Transverse colon (tissue), 4 donors: ENCODE results near the gene FAM13C. TPM values are rescaled to one million over a fixed set of nuclear protein-coding genes. Genes with fewer than 3 reads are reported as not detected.

Experiments
- DNase-seq: peaks from one replicate; pipeline ENCODE4 v3.0.0-alpha.2; 2019
- H3K27ac ChIP-seq, 4 donors: fragments of 200-600 bp; sonication (generic); 2 replicates each; pipeline ENCODE4 v1.5.1; 2016 to 2018; ENCODE audit warnings: inconsistent platforms in 4 of 4
- H3K27me3 ChIP-seq: fragments of 200-600 bp; sonication (generic); 2 replicates; pipeline ENCODE4 v1.5.1; 2017; ENCODE audit warnings: inconsistent platforms
- H3K36me3 ChIP-seq, 4 donors: fragments of 200-600 bp; sonication (generic); 2 replicates each; pipeline ENCODE4 v1.5.1; 2017 to 2019; ENCODE audit warnings: inconsistent platforms in 4 of 4
- H3K4me1 ChIP-seq, 4 donors: fragments of 200-600 bp; sonication (generic); 2 replicates each; pipeline ENCODE4 v1.5.1; 2017 to 2020; ENCODE audit warnings: inconsistent platforms in 4 of 4
- H3K4me3 ChIP-seq, 4 donors: fragments of 200-600 bp; sonication (generic); 1 replicate in 1 of 4; 2 replicates in 3 of 4; pipeline versions ENCODE4 v1.5.1 to v1.6.1; 2017 to 2019; ENCODE audit warnings: inconsistent platforms in 4 of 4
- H3K9me3 ChIP-seq, 2 donors: fragments of 200-600 bp; sonication (generic); 2 replicates each; pipeline ENCODE4 v1.5.1; 2017 to 2019; ENCODE audit warnings: inconsistent platforms in 2 of 2
- EP300 ChIP-seq: sonication (generic); formaldehyde crosslinking; IDR thresholded peaks from one replicate; pipeline ENCODE4 v1.6.1; 2017; ENCODE audit warnings: antibody characterized with exemption, low read depth
- POLR2A ChIP-seq: fragments of 450-650 bp; IDR thresholded peaks from one replicate; pipeline ENCODE4 v1.6.1; 2016; ENCODE audit warnings: antibody characterized with exemption, mild to moderate bottlenecking, moderate library complexity
- POLR2AphosphoS5 ChIP-seq, 3 donors: sonication (generic); formaldehyde crosslinking; IDR thresholded peaks; one replicate each; pipeline ENCODE4 v1.6.1; 2016; ENCODE audit warnings: antibody characterized with exemption in 3 of 3
- WGBS, 2 donors: methylation state at CpG; one replicate each; pipeline ENCODE4 v1.1.5; 2018; ENCODE audit warnings: low coverage in 1 of 2; 5-methylcytosine and 5-hydroxymethylcytosine counted together
- in situ Hi-C, 4 donors: fragments of 200-750 bp; cut with MboI; loops; one replicate each; pipeline versions ENCODE4 v1.15.0 to v1.15.1; 2017; ENCODE audit warnings: low sequenced_read_pairs in 3 of 4, low pct_ligation_motif_present in 1 of 4, low pct_unique_long_range_greater_than_20kb in 1 of 4
- intact Hi-C: fragments of 100-400 bp; cut with DNase I; formaldehyde crosslinking; loops from one replicate; pipeline ENCODE4 v1.15.1; 2023; ENCODE audit warnings: low total_unique reads
- total RNA-seq, 4 donors: library from RNA; depleted of rRNA; stranded (reverse); fragments of >200 nt; gene quantifications; one replicate each; pipeline ENCODE4 v1.1.0, GENCODE V29; 2016
- TF ChIP-seq, protein P1 (sequence below), 5 experiments: fragments of 200-600 bp in 3 of 5; fragments of 450-650 bp in 2 of 5; sonication (generic) in 3 of 5; IDR thresholded peaks; 1 replicate in 2 of 5; 2 replicates in 3 of 5; pipeline ENCODE4 v1.5.1; 2016 to 2017; ENCODE audit warnings: antibody characterized with exemption in 5 of 5, inconsistent platforms in 3 of 5, mild to moderate bottlenecking in 2 of 5, moderate library complexity in 1 of 5

FAM13C gene
- total RNA-seq, 4 donors from 2014 or later: 5.6 to 9.7 (median 6.1) TPM

DNA sequence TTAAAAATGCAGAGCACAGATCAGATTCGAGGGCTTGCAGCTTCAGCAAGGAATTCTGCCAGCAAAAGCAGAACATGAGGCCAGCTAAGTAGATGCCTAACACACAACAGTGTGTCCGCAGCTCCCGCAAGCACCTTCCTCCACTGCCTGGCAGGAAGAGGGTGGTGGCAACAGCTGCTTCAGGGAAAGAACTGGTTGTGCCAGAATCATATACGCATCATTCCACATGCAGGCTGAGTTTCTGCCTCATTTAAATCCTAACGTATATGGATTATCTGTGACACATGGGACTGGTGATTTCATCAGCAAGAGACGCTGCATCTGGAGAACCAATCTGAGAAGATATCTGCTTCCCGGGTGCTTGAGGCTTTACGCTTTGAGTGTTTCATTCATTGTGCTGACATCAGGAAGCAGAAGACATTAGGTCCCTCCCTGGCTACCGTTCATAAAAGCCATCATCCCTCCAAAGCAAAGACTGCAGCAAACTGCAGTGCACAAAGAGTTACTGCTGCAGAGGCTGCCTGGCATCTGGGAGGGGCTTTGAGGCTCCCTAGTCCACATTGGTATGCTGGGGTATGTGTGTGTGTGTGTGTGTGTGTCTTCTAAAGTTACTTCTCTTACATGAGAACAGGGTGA, 78.8 kb downstream of the FAM13C start:
- no peaks in the 10 kb centered on the region for H3K4me1 ChIP-seq
- WGBS, 2 donors: 76 to 80% methylated on average over 5 to 9 of the region's 9 CpGs
- no peaks in the 10 kb centered on the region for H3K27me3 ChIP-seq
- H3K4me3 ChIP-seq: no peak overlapping the region
- no peak overlapping the region for H3K27ac ChIP-seq
- DNase-seq: no peak
- in situ Hi-C loops (no loop called here), intact Hi-C loops (no loop called here)
- TF ChIP-seq, protein P1, sequence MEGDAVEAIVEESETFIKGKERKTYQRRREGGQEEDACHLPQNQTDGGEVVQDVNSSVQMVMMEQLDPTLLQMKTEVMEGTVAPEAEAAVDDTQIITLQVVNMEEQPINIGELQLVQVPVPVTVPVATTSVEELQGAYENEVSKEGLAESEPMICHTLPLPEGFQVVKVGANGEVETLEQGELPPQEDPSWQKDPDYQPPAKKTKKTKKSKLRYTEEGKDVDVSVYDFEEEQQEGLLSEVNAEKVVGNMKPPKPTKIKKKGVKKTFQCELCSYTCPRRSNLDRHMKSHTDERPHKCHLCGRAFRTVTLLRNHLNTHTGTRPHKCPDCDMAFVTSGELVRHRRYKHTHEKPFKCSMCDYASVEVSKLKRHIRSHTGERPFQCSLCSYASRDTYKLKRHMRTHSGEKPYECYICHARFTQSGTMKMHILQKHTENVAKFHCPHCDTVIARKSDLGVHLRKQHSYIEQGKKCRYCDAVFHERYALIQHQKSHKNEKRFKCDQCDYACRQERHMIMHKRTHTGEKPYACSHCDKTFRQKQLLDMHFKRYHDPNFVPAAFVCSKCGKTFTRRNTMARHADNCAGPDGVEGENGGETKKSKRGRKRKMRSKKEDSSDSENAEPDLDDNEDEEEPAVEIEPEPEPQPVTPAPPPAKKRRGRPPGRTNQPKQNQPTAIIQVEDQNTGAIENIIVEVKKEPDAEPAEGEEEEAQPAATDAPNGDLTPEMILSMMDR (IDR thresholded peaks at IDR 0.05): no peak
- no peak for TF ChIP-seq POLR2AphosphoS5 (IDR thresholded peaks at IDR 0.05)
- no peak for TF ChIP-seq EP300
- no peak for TF ChIP-seq POLR2A
- no peaks in the 10 kb centered on the region for H3K9me3 ChIP-seq
- no peaks in the 10 kb centered on the region for H3K36me3 ChIP-seq

DNA sequence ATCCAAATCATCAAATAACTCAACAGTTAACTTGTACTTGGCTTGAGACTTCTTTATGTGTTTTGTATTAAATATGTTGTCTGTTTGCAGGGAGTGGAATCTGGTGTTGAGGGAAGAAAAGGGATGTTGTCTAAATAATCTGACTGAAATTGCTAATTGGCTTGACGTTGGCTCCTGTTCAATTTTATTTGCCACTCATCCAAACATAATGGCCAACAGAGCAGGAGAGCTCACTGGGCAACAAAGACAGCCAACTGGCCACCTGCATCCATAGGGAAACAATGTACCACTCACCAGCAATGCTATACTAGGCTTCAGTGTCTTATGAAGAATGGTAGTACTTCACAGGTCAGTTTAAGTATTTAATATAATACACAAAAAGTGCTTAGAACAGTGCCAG, 80.5 kb downstream of the FAM13C start:
- DNase-seq: no peak
- Histone ChIP-seq H3K4me1 (no peaks in the 10 kb centered on the region), H3K9me3 (no peaks in the 10 kb centered on the region), H3K4me3 (no peak overlapping the region), H3K27me3 (no peaks in the 10 kb centered on the region), H3K36me3 (no peaks in the 10 kb centered on the region), H3K27ac (no peak overlapping the region)
- TF ChIP-seq POLR2AphosphoS5 (IDR thresholded peaks at IDR 0.05): no peak
- no peak for TF ChIP-seq POLR2A
- TF ChIP-seq, protein P1 (IDR thresholded peaks at IDR 0.05): no peak
- TF ChIP-seq EP300: no peak
- WGBS, 2 donors: 76% methylated on average over 1 of the region's 1 CpG; no CpG with 5 or more reads in 1 of the 2 donors
- in situ Hi-C loops: no loop called here
- intact Hi-C loops: no loop called here

DNA sequence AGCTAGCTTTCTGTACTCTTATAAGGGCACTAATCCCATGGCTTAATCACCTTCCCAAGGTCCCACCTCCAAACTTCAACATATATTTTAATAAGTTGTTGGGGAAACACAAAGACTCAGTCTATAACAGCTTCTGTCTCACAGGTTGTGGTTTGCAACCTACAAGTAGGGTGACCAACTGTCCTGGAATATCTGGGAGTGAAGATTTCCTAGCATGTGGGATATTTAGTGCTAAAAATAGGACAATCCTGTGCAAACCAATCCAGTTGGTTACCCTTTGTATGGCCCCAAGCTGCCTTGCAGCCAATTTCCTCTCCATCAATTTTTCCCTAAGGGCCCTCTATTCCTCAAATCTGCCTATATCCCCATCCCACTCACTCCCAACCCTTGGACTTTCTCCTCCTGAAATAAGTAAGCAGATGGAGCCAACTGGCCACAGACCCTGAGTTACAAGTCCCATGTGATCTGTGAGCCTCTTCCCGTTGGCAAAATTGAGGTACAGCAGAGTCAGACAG, 82.3 kb downstream of the FAM13C start:
- Histone ChIP-seq H3K9me3 (no peaks in the 10 kb centered on the region), H3K4me1 (no peaks in the 10 kb centered on the region), H3K4me3 (no peak overlapping the region), H3K36me3 (no peaks in the 10 kb centered on the region), H3K27ac (no peak overlapping the region), H3K27me3 (no peaks in the 10 kb centered on the region)
- WGBS, 2 donors: 77% methylated on average over 1 of the region's 1 CpG; no CpG with 5 or more reads in 1 of the 2 donors
- in situ Hi-C loops (no loop called here), intact Hi-C loops (no loop called here)
- no peak for DNase-seq
- no peak for TF ChIP-seq POLR2AphosphoS5 (IDR thresholded peaks at IDR 0.05)
- no peak for TF ChIP-seq POLR2A
- TF ChIP-seq EP300: no peak
- TF ChIP-seq, protein P1 (IDR thresholded peaks at IDR 0.05): no peak

DNA sequence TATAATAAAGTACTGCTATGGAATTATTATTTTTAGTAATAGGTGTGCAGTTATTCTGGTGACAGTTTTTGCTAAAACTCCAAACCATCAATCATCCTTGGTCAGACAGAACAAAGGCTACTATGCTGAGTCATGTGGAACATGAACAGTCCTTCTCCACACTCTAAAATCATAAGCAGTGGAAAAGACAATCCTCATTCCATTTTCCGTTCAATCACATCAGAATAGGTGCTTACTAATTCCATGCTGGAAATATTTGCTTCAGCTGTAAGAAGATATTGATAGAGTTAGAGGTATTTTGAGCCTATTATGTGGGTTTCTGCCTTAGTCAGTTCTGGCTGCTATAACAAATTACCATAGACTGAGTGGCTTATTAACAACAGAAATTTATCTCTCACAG, 82.9 kb downstream of the FAM13C start:
- Histone ChIP-seq H3K36me3 (no peaks in the 10 kb centered on the region), H3K4me3 (no peak overlapping the region), H3K9me3 (no peaks in the 10 kb centered on the region), H3K27me3 (no peaks in the 10 kb centered on the region), H3K4me1 (no peaks in the 10 kb centered on the region), H3K27ac (no peak overlapping the region)
- TF ChIP-seq POLR2AphosphoS5 (IDR thresholded peaks at IDR 0.05) (no peak), POLR2A (no peak)
- DNase-seq: no peak
- WGBS, 2 donors: 82 to 88% methylated on average over 1 of the region's 1 CpG
- intact Hi-C loops: no loop called here
- in situ Hi-C loops: no loop called here

DNA sequence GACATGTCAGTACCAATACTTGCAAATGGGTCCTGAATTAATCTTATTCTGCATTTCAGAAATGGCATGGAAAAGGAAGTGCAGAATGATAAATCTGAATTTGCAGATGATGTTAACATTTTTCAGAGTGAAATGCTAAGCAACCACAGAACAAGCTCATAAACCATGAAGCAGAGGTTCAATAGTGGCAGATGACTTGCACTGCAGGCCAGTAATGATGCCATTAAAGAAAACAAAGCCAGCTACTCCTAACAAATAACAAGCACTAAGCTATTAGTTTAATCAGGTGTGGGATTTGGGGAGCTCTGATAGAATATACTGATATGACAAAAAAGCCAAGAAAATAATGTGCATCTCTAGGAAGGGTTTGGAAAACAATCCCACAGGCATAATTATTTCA, 85.4 kb downstream of the FAM13C start:
- Histone ChIP-seq H3K27me3 (no peaks in the 10 kb centered on the region), H3K4me3 (no peak overlapping the region), H3K4me1 (no peaks in the 10 kb centered on the region), H3K27ac (no peak overlapping the region), H3K36me3 (no peaks in the 10 kb centered on the region), H3K9me3 (no peaks in the 10 kb centered on the region)
- in situ Hi-C loops: no loop called here
- intact Hi-C loops: no loop called here
- TF ChIP-seq POLR2A: no peak
- TF ChIP-seq, protein P1 (IDR thresholded peaks at IDR 0.05): no peak
- TF ChIP-seq EP300: no peak
- TF ChIP-seq POLR2AphosphoS5 (IDR thresholded peaks at IDR 0.05): no peak
- no peak for DNase-seq
